GM23338 (cell line): Measurements from ENCODE around the gene NUDT15. TPM values are rescaled to one million over a fixed set of nuclear protein-coding genes. Genes with fewer than 3 reads are reported as not detected.

Source experiments
- ATAC-seq: fragments of 200-7000 bp; cut with Tn5 transposase; 3 replicates; pipeline ENCODE4 v1.9.1; 2020
- DNase-seq: peaks from one replicate; pipeline ENCODE4 v3.0.0-alpha.2; 2015; ENCODE audit warnings: low spot score
- H2AFZ ChIP-seq: fragments of 200-600 bp; sonication (generic); 2 replicates; pipeline ENCODE4 v1.8.0; 2016; ENCODE audit warnings: antibody characterized with exemption, mild to moderate bottlenecking, moderate library complexity
- H3F3A ChIP-seq: fragments of 200-600 bp; sonication (generic); replicated peaks from 2 replicates; pipeline ENCODE4 v1.8.0; 2017; ENCODE audit warnings: antibody characterized with exemption, mixed run types, low read depth
- H3K27ac ChIP-seq: fragments of 200-600 bp; sonication (generic); 2 replicates; pipeline ENCODE4 v1.6.1; 2016; ENCODE audit warnings: low read depth
- H3K27me3 ChIP-seq: fragments of 200-600 bp; sonication (generic); 2 replicates; pipeline ENCODE4 v1.8.0; 2016; ENCODE audit warnings: mild to moderate bottlenecking, mixed run types, moderate library complexity; ENCODE audit not compliant: insufficient read depth
- H3K36me3 ChIP-seq: fragments of 200-600 bp; sonication (generic); 2 replicates; pipeline ENCODE4 v1.8.0; 2016; ENCODE audit warnings: mild to moderate bottlenecking; ENCODE audit not compliant: insufficient read depth
- H3K4me1 ChIP-seq: fragments of 200-600 bp; sonication (generic); 2 replicates; pipeline ENCODE4 v1.8.0; 2016; ENCODE audit warnings: mild to moderate bottlenecking, moderate library complexity; ENCODE audit not compliant: insufficient read depth
- H3K4me2 ChIP-seq: fragments of 200-600 bp; sonication (generic); 2 replicates; pipeline ENCODE4 v1.7.1; 2017; ENCODE audit warnings: mixed run types
- H3K4me3 ChIP-seq: fragments of 200-600 bp; sonication (generic); 2 replicates; pipeline ENCODE4 v1.6.1; 2016; ENCODE audit warnings: mixed run types
- H3K79me2 ChIP-seq: fragments of 200-600 bp; sonication (generic); replicated peaks from 2 replicates; pipeline ENCODE4 v1.8.0; 2017; ENCODE audit warnings: mild to moderate bottlenecking; ENCODE audit not compliant: insufficient read depth
- H3K9me2 ChIP-seq: fragments of 200-600 bp; sonication (generic); 2 replicates; pipeline ENCODE4 v1.8.0; 2017; ENCODE audit not compliant: insufficient read depth
- H4K20me1 ChIP-seq: fragments of 200-600 bp; sonication (generic); replicated peaks from 2 replicates; pipeline ENCODE4 v1.8.0; 2017; ENCODE audit warnings: mild to moderate bottlenecking; ENCODE audit not compliant: insufficient read depth
- H3K27ac Mint-ChIP-seq: 2 replicates; pipeline ENCODE4 v1.8.0; 2020; ENCODE audit warnings: inconsistent platforms, mild to moderate bottlenecking, moderate library complexity, mixed read lengths
- H3K27me3 Mint-ChIP-seq: 3 replicates; pipeline ENCODE4 v1.8.0; 2022; ENCODE audit warnings: low read depth, mild to moderate bottlenecking, moderate library complexity, mixed read lengths, inconsistent platforms; ENCODE audit not compliant: insufficient read depth, poor library complexity
- H3K36me3 Mint-ChIP-seq: 3 replicates; pipeline ENCODE4 v1.8.0; 2021; ENCODE audit warnings: low read depth, mild to moderate bottlenecking, inconsistent platforms, moderate library complexity, mixed read lengths
- H3K4me1 Mint-ChIP-seq: 3 replicates; pipeline ENCODE4 v1.8.0; 2020; ENCODE audit warnings: mild to moderate bottlenecking, inconsistent platforms, mixed read lengths
- H3K4me3 Mint-ChIP-seq: 3 replicates; pipeline ENCODE4 v1.8.0; 2021; ENCODE audit warnings: moderate library complexity, mild to moderate bottlenecking, inconsistent platforms, mixed read lengths
- H3K9me3 Mint-ChIP-seq: 3 replicates; pipeline ENCODE4 v1.8.0; 2020; ENCODE audit warnings: moderate library complexity, mild to moderate bottlenecking, inconsistent platforms, mixed read lengths
- CREB1 ChIP-seq: fragments of 250-450 bp; sonication (Bioruptor Pico); IDR thresholded peaks from 2 replicates; pipeline ENCODE4 v1.5.0; 2020; ENCODE audit warnings: low read depth, mild to moderate bottlenecking, moderate library complexity
- EZH2 ChIP-seq: fragments of 200-600 bp; sonication (generic); IDR thresholded peaks from one replicate; pipeline ENCODE4 v1.8.0; 2017; ENCODE audit warnings: antibody characterized with exemption, mild to moderate bottlenecking, low read depth; ENCODE audit not compliant: unreplicated experiment
- EZH2phosphoT487 ChIP-seq: fragments of 200-600 bp; sonication (generic); IDR thresholded peaks from one replicate; pipeline ENCODE4 v1.8.1; 2018; ENCODE audit warnings: antibody characterized with exemption; ENCODE audit not compliant: unreplicated experiment
- NANOG ChIP-seq: IDR thresholded peaks from 2 replicates; pipeline ENCODE4 v1.6.1; 2016; ENCODE audit warnings: antibody characterized with exemption, borderline replicate concordance
- POLR2AphosphoS5 ChIP-seq: IDR thresholded peaks from 2 replicates; pipeline ENCODE4 v1.6.1; 2016; ENCODE audit warnings: antibody characterized with exemption, low read depth
- STAT1 ChIP-seq: IDR thresholded peaks from one replicate; pipeline ENCODE4 v1.6.1; 2016; ENCODE audit warnings: antibody characterized with exemption; ENCODE audit not compliant: unreplicated experiment
- ZNF114 ChIP-seq: fragments of 250-450 bp; sonication (Bioruptor Pico); IDR thresholded peaks from 2 replicates; pipeline ENCODE4 v1.5.0; 2020; ENCODE audit warnings: mild to moderate bottlenecking, moderate library complexity
- ZNF331 ChIP-seq: fragments of 250-450 bp; sonication (Bioruptor Pico); IDR thresholded peaks from 2 replicates; pipeline ENCODE4 v1.5.0; 2020; ENCODE audit warnings: low read depth, mild to moderate bottlenecking, moderate library complexity
- polyA plus RNA-seq: library from polyadenylated mRNA; unstranded; fragments of >200 nt; fragmentation: Nextera tagmentation; extraction: Ambion mirVana; gene quantifications from 2 replicates; pipeline ENCODE4 v1.2.1, GENCODE V29; 2016
- total RNA-seq: library from RNA; depleted of rRNA; stranded (reverse); fragments of >200 nt; shearing (Covaris generic); gene quantifications from 2 replicates; pipeline ENCODE4 v1.2.3, GENCODE V29; 2014
- TF ChIP-seq, protein P1 (sequence below): IDR thresholded peaks from one replicate; pipeline ENCODE4 v1.6.1; 2018; ENCODE audit warnings: antibody characterized with exemption; ENCODE audit not compliant: unreplicated experiment
- TF ChIP-seq, protein P2 (sequence below), 2 experiments: fragments of 200-600 bp in 1 of 2; sonication (generic) in 1 of 2; conservative IDR thresholded peaks; 2 replicates each; pipeline versions ENCODE4 v1.5.1 to v1.6.1; 2016 to 2017; ENCODE audit warnings: antibody characterized with exemption in 2 of 2, low read depth in 2 of 2, mild to moderate bottlenecking in 2 of 2, moderate library complexity in 1 of 2
- TF ChIP-seq, protein P3 (sequence below): fragments of 250-450 bp; sonication (Bioruptor Pico); IDR thresholded peaks from 2 replicates; pipeline ENCODE4 v1.5.0; 2020; ENCODE audit warnings: mild to moderate bottlenecking, moderate library complexity

The NUDT15 gene
- total and polyA plus RNA-seq, 2 experiments from 2014 or later, result 59.3 TPM

DNA sequence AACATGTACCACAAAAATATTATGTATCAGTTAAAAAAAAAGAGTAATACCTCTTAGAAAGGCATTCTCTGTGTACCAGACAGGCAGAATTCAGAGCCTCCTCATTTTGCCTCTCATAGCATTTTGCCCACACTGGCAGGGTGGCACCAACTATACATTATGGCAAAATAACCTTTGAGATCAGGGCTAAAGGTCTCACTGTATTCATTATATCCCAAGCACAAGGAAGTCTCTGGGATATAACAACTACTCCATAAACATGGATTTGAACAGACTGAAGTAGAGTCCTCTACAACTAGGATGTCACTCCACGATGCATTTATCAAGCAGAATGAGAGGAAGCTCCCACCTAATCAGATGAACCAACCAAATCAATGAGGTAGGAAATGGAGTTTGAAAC, 47.1 kb upstream of the NUDT15 start:
- no peak for TF ChIP-seq ZNF331 (CRISPR knock-in tag)
- H3K9me2 ChIP-seq, result no peaks in the 10 kb centered on the region
- peaks cover 24% of the 10 kb centered on the region for H3K36me3 ChIP-seq
- Mint-ChIP-seq H3K27ac (no peak overlapping the region), H3K9me3 (no peaks in the 10 kb centered on the region), H3K27me3 (peaks cover 2% of the 10 kb centered on the region), H3K36me3 (peaks cover 61% of the 10 kb centered on the region), H3K4me1 (no peaks in the 10 kb centered on the region), H3K4me3 (no peak overlapping the region)
- H3K4me3 ChIP-seq, result no peak overlapping the region
- H4K20me1 ChIP-seq, result peaks cover 3% of the 10 kb centered on the region; the same call in 1 of the 2 replicates
- no peak overlapping the region for H3K4me2 ChIP-seq
- no peaks in the 10 kb centered on the region for H3F3A ChIP-seq
- no peak overlapping the region for H2AFZ ChIP-seq
- ATAC-seq (no peak), DNase-seq (no peak)
- H3K27ac ChIP-seq, result no peak overlapping the region
- peaks cover 68% of the 10 kb centered on the region for H3K79me2 ChIP-seq
- no peaks in the 10 kb centered on the region for H3K4me1 ChIP-seq
- no peaks in the 10 kb centered on the region for H3K27me3 ChIP-seq

- Mint-ChIP-seq H3K4me1 (no peaks in the 10 kb centered on the region), H3K9me3 (no peaks in the 10 kb centered on the region), H3K27me3 (peaks cover 2% of the 10 kb centered on the region), H3K4me3 (no peak overlapping the region), H3K36me3 (peaks cover 57% of the 10 kb centered on the region), H3K27ac (no peak overlapping the region)
- H3F3A ChIP-seq, result no peaks in the 10 kb centered on the region
- no peaks in the 10 kb centered on the region for H3K27me3 ChIP-seq
- peaks cover 25% of the 10 kb centered on the region; the same call in 1 of the 2 replicates for H3K36me3 ChIP-seq
- H3K4me3 ChIP-seq, result no peak overlapping the region
- no peak overlapping the region for H2AFZ ChIP-seq
- no peak for ATAC-seq
- H3K4me2 ChIP-seq, result no peak overlapping the region
- no peak for DNase-seq
- H3K79me2 ChIP-seq, result peaks cover 73% of the 10 kb centered on the region
- no peak overlapping the region for H3K27ac ChIP-seq
- H3K4me1 ChIP-seq, result no peaks in the 10 kb centered on the region
- H4K20me1 ChIP-seq, result peaks cover 3% of the 10 kb centered on the region; the same call in 1 of the 2 replicates
- H3K9me2 ChIP-seq, result no peaks in the 10 kb centered on the region
- TF ChIP-seq EZH2 (no peak), NANOG (no peak), ZNF114 (no peak), CREB1 (CRISPR knock-in tag) (no peak), STAT1 (no peak), ZNF331 (CRISPR knock-in tag) (no peak), POLR2AphosphoS5 (no peak), EZH2phosphoT487 (no peak)
- TF ChIP-seq, protein P1, sequence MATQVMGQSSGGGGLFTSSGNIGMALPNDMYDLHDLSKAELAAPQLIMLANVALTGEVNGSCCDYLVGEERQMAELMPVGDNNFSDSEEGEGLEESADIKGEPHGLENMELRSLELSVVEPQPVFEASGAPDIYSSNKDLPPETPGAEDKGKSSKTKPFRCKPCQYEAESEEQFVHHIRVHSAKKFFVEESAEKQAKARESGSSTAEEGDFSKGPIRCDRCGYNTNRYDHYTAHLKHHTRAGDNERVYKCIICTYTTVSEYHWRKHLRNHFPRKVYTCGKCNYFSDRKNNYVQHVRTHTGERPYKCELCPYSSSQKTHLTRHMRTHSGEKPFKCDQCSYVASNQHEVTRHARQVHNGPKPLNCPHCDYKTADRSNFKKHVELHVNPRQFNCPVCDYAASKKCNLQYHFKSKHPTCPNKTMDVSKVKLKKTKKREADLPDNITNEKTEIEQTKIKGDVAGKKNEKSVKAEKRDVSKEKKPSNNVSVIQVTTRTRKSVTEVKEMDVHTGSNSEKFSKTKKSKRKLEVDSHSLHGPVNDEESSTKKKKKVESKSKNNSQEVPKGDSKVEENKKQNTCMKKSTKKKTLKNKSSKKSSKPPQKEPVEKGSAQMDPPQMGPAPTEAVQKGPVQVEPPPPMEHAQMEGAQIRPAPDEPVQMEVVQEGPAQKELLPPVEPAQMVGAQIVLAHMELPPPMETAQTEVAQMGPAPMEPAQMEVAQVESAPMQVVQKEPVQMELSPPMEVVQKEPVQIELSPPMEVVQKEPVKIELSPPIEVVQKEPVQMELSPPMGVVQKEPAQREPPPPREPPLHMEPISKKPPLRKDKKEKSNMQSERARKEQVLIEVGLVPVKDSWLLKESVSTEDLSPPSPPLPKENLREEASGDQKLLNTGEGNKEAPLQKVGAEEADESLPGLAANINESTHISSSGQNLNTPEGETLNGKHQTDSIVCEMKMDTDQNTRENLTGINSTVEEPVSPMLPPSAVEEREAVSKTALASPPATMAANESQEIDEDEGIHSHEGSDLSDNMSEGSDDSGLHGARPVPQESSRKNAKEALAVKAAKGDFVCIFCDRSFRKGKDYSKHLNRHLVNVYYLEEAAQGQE, result no peak
- TF ChIP-seq, protein P2, sequence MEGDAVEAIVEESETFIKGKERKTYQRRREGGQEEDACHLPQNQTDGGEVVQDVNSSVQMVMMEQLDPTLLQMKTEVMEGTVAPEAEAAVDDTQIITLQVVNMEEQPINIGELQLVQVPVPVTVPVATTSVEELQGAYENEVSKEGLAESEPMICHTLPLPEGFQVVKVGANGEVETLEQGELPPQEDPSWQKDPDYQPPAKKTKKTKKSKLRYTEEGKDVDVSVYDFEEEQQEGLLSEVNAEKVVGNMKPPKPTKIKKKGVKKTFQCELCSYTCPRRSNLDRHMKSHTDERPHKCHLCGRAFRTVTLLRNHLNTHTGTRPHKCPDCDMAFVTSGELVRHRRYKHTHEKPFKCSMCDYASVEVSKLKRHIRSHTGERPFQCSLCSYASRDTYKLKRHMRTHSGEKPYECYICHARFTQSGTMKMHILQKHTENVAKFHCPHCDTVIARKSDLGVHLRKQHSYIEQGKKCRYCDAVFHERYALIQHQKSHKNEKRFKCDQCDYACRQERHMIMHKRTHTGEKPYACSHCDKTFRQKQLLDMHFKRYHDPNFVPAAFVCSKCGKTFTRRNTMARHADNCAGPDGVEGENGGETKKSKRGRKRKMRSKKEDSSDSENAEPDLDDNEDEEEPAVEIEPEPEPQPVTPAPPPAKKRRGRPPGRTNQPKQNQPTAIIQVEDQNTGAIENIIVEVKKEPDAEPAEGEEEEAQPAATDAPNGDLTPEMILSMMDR (conservative IDR thresholded peaks at IDR 0.05; ENCODE audit: low read depth in 2 of 2), result no peak
- TF ChIP-seq, protein P3, sequence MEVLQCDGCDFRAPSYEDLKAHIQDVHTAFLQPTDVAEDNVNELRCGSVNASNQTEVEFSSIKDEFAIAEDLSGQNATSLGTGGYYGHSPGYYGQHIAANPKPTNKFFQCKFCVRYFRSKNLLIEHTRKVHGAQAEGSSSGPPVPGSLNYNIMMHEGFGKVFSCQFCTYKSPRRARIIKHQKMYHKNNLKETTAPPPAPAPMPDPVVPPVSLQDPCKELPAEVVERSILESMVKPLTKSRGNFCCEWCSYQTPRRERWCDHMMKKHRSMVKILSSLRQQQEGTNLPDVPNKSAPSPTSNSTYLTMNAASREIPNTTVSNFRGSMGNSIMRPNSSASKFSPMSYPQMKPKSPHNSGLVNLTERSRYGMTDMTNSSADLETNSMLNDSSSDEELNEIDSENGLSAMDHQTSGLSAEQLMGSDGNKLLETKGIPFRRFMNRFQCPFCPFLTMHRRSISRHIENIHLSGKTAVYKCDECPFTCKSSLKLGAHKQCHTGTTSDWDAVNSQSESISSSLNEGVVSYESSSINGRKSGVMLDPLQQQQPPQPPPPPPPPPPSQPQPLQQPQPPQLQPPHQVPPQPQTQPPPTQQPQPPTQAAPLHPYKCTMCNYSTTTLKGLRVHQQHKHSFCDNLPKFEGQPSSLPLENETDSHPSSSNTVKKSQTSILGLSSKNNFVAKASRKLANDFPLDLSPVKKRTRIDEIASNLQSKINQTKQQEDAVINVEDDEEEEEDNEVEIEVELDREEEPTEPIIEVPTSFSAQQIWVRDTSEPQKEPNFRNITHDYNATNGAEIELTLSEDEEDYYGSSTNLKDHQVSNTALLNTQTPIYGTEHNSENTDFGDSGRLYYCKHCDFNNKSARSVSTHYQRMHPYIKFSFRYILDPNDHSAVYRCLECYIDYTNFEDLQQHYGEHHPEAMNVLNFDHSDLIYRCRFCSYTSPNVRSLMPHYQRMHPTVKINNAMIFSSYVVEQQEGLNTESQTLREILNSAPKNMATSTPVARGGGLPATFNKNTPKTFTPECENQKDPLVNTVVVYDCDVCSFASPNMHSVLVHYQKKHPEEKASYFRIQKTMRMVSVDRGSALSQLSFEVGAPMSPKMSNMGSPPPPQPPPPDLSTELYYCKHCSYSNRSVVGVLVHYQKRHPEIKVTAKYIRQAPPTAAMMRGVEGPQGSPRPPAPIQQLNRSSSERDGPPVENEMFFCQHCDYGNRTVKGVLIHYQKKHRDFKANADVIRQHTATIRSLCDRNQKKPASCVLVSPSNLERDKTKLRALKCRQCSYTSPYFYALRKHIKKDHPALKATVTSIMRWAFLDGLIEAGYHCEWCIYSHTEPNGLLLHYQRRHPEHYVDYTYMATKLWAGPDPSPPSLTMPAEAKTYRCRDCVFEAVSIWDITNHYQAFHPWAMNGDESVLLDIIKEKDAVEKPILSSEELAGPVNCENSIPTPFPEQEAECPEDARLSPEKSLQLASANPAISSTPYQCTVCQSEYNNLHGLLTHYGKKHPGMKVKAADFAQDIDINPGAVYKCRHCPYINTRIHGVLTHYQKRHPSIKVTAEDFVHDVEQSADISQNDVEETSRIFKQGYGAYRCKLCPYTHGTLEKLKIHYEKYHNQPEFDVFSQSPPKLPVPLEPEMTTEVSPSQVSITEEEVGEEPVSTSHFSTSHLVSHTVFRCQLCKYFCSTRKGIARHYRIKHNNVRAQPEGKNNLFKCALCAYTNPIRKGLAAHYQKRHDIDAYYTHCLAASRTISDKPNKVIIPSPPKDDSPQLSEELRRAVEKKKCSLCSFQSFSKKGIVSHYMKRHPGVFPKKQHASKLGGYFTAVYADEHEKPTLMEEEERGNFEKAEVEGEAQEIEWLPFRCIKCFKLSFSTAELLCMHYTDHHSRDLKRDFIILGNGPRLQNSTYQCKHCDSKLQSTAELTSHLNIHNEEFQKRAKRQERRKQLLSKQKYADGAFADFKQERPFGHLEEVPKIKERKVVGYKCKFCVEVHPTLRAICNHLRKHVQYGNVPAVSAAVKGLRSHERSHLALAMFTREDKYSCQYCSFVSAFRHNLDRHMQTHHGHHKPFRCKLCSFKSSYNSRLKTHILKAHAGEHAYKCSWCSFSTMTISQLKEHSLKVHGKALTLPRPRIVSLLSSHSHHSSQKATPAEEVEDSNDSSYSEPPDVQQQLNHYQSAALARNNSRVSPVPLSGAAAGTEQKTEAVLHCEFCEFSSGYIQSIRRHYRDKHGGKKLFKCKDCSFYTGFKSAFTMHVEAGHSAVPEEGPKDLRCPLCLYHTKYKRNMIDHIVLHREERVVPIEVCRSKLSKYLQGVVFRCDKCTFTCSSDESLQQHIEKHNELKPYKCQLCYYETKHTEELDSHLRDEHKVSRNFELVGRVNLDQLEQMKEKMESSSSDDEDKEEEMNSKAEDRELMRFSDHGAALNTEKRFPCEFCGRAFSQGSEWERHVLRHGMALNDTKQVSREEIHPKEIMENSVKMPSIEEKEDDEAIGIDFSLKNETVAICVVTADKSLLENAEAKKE (CRISPR knock-in tag), result no peak
Measured at GRCh38 chr13:47990920-47991466, 46.5 kb upstream of the NUDT15 start.
